SK-N-SH treated with all-trans-retinoic acid at 6 μM for 48 hours (cell line): ENCODE measurements around the gene CBARP.

Source experiments
- ATAC-seq: fragments of 200-7000 bp; cut with Tn5 transposase; 3 replicates; pipeline ENCODE4 v1.9.1; 2020; ENCODE audit warnings: mild to moderate bottlenecking, moderate library complexity
- ARNTL ChIP-seq: fragments of 450-650 bp; formaldehyde crosslinking; IDR thresholded peaks from 2 replicates; pipeline ENCODE4 v1.5.0; 2020; ENCODE audit warnings: low read depth, mild to moderate bottlenecking, moderate library complexity, borderline replicate concordance
- CSDC2 ChIP-seq: fragments of 250-450 bp; sonication (Bioruptor Pico); IDR thresholded peaks from 2 replicates; pipeline ENCODE4 v1.5.0; 2020; ENCODE audit warnings: mild to moderate bottlenecking, moderate library complexity
- GLIS3 ChIP-seq: fragments of 250-450 bp; sonication (Bioruptor Pico); IDR thresholded peaks from 2 replicates; pipeline ENCODE4 v1.5.0; 2020; ENCODE audit warnings: mild to moderate bottlenecking, moderate library complexity
- PATZ1 ChIP-seq: fragments of 250-450 bp; sonication (Bioruptor Pico); IDR thresholded peaks from 2 replicates; pipeline ENCODE4 v1.8.0; 2020; ENCODE audit warnings: mild to moderate bottlenecking, moderate library complexity, borderline replicate concordance
- PPARA ChIP-seq: fragments of 250-450 bp; sonication (Bioruptor Pico); IDR thresholded peaks from 2 replicates; pipeline ENCODE4 v1.5.0; 2020; ENCODE audit warnings: mild to moderate bottlenecking, borderline replicate concordance
- RARB ChIP-seq: fragments of 250-450 bp; sonication (Bioruptor Pico); IDR thresholded peaks from 2 replicates; pipeline ENCODE4 v1.8.0; 2021; ENCODE audit warnings: mild to moderate bottlenecking, moderate library complexity
- SNAI2 ChIP-seq: fragments of 250-450 bp; sonication (Bioruptor Pico); IDR thresholded peaks from 2 replicates; pipeline ENCODE4 v1.5.0; 2020; ENCODE audit warnings: mild to moderate bottlenecking, moderate library complexity
- TSHZ2 ChIP-seq: fragments of 250-450 bp; sonication (Bioruptor Pico); IDR thresholded peaks from 2 replicates; pipeline ENCODE4 v1.5.0; 2020; ENCODE audit warnings: mild to moderate bottlenecking, moderate library complexity
- ZC3H10 ChIP-seq: fragments of 250-450 bp; sonication (Bioruptor Pico); IDR thresholded peaks from 2 replicates; pipeline ENCODE4 v1.5.1; 2021; ENCODE audit warnings: mild to moderate bottlenecking, moderate library complexity
- ZFP3 ChIP-seq: fragments of 250-450 bp; sonication (Bioruptor Pico); IDR thresholded peaks from 2 replicates; pipeline ENCODE4 v1.5.0; 2020; ENCODE audit warnings: mild to moderate bottlenecking, moderate library complexity
- ZFP30 ChIP-seq: fragments of 450-650 bp; formaldehyde crosslinking; IDR thresholded peaks from 2 replicates; pipeline ENCODE4 v1.5.0; 2022; ENCODE audit warnings: mild to moderate bottlenecking, moderate library complexity
- ZNF70 ChIP-seq: fragments of 450-650 bp; formaldehyde crosslinking; IDR thresholded peaks from 2 replicates; pipeline ENCODE4 v1.5.0; 2020; ENCODE audit warnings: mild to moderate bottlenecking, moderate library complexity
- ZNF8 ChIP-seq: fragments of 450-650 bp; formaldehyde crosslinking; IDR thresholded peaks from 2 replicates; pipeline ENCODE4 v1.5.0; 2020; ENCODE audit warnings: mild to moderate bottlenecking, moderate library complexity
- TF ChIP-seq, protein P1 (sequence below): fragments of 250-450 bp; sonication (Bioruptor Pico); IDR thresholded peaks from 2 replicates; pipeline ENCODE4 v1.5.1; 2020; ENCODE audit warnings: low read depth, mild to moderate bottlenecking, moderate library complexity

Gene CBARP

GRCh38 chr19:1243768-1244692 is 6.2 kb upstream of the CBARP start:
- TF ChIP-seq, protein P1, sequence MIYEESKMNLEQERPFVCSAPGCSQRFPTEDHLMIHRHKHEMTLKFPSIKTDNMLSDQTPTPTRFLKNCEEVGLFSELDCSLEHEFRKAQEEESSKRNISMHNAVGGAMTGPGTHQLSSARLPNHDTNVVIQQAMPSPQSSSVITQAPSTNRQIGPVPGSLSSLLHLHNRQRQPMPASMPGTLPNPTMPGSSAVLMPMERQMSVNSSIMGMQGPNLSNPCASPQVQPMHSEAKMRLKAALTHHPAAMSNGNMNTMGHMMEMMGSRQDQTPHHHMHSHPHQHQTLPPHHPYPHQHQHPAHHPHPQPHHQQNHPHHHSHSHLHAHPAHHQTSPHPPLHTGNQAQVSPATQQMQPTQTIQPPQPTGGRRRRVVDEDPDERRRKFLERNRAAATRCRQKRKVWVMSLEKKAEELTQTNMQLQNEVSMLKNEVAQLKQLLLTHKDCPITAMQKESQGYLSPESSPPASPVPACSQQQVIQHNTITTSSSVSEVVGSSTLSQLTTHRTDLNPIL (CRISPR knock-in tag): no peak
- TF ChIP-seq ZNF70 (CRISPR knock-in tag) (no peak), CSDC2 (CRISPR knock-in tag) (no peak), ARNTL (CRISPR knock-in tag) (no peak), PPARA (CRISPR knock-in tag) (no peak), PATZ1 (CRISPR knock-in tag) (no peak)
- ATAC-seq: peak; percentile 59

- ATAC-seq: peak; percentile 68
- peak; percentile 83; the same call in 1 of the 2 replicates for TF ChIP-seq ZFP3
- TF ChIP-seq RARB (CRISPR knock-in tag): no peak
- TF ChIP-seq, all 23 proteins: peak for 1
Observed at GRCh38 chr19:1241417-1242095, 3.8 kb upstream of the CBARP start, which contains the start of gene ATP5F1D. ATP5F1D (plus strand) TSS chr19:1241751; CDS start chr19:1241851, 100 bp downstream.

DNA sequence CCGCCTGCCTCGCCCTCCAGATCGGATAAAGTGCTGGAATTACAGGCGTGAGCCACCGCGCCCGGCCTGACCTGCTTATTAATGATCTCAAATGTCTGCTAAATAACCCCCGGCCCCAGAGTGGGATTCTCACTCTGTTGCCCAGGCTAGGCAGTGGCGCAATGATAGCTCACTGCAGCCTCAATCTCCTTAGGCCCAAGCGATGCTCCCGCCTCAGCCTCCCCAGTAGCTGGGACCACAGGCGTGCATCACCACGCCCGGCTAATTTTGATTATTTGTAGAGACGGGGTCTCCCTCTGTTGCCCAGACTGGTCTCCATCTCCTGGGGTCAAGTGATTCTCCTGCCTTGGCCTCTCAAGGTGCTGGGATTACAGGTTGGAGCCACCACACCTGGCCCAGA is 3.1 kb upstream of the CBARP start:
- no peak for ATAC-seq
- TF ChIP-seq SNAI2 (CRISPR knock-in tag) (no peak), ZFP30 (CRISPR knock-in tag) (no peak), GLIS3 (CRISPR knock-in tag) (no peak), TSHZ2 (CRISPR knock-in tag) (no peak)

DNA sequence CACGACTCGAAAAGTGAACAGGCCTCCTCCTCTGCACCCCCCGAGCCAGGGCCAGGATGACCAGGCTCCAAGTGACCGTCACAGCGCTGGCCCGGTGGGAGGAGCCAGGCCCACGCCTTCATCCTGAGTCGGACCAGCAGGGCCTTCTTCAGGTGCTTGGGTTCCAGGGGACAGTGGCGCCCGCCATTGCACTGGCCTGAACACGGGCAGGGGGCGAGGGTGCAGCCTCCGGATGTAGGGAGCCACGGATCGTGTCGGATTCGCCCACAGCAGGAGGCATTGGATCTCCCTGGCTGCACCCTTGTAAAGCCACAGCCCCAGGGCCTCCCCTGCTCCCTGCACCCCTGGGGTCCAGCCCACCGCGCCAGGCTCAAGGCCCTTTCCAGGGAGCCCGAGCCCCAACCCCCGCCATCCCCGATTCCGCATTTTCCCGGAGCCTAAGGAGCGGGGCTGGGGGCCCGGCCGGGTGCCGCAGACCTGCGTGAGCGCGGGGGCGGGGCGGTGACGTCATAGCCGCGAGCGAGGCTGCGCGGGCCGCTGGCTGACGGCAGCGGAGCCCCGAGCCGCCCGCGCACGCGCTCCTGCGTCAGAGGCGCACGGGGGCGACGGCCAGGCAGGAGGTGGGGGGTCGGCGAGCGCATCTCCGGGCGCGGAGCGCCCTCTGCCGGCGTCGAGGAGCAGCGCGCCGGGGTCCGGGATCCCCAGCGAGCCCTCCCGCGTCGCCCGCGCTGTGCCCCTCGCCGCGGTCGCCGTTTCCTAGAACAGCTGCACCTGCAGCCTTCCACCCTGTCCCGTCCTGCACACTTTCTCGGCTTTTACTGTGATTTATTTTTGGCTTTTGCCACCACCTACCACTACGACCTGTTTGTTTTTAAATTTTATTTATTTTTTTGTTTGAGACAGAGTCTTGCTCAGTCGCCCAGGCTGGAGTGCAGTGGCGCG is 2.3 kb upstream of the CBARP start:
- TF ChIP-seq PPARA (CRISPR knock-in tag): 0 out of 2 replicates have a peak, but pooled peaks have one; percentile 15
- peak; percentile 23; the same call in 1 of the 2 replicates for TF ChIP-seq ZFP30 (CRISPR knock-in tag)
- TF ChIP-seq RARB (CRISPR knock-in tag): no peak
- TF ChIP-seq ZC3H10 (CRISPR knock-in tag): no peak
- TF ChIP-seq PATZ1 (CRISPR knock-in tag): 0 out of 2 replicates have a peak, but pooled peaks have one; percentile 22
- TF ChIP-seq ZNF70 (CRISPR knock-in tag): no peak
- peak; percentile 32 for ATAC-seq

DNA sequence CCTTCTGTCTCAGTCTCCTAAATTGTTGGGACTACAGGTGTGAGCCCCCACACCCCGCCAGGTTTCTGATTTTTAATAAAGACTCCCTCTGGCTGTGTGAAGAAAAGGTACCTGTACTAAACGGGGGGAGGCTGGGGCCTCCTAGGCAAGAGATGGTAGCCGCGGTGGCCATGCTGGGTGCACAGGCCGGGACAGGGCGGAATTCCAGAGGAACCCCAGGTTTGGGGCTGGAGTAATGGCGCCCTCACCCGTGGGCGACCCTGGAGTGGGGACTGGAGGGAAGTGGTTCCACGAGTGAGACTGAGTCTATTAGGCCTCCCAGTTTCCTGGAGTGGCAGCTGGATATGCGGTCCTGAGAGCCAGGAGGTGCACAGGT is 1.6 kb upstream of the CBARP start:
- TF ChIP-seq ZNF8 (CRISPR knock-in tag): no peak
- ATAC-seq: no peak
